ENCODE results near the gene SULF2.

Gene SULF2

DNA sequence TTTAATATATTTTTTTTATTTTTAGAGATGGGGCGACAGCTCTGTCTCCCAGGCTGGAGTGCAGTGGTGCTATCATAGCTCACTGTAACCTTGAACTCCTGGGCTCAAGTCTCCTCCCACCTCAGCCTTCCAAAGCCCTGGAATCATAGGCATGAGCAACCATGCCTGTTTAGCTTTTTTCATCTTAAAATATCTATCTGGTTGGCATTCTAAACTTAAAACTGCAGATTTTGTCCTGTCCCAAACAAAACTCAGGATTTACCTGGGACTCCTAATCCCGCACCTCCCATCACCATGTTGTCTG lies 124.7 kb downstream of the SULF2 start:
- in situ Hi-C loops (cut with MboI; ENCODE audit: low sequenced_read_pairs) = no loop called here

DNA sequence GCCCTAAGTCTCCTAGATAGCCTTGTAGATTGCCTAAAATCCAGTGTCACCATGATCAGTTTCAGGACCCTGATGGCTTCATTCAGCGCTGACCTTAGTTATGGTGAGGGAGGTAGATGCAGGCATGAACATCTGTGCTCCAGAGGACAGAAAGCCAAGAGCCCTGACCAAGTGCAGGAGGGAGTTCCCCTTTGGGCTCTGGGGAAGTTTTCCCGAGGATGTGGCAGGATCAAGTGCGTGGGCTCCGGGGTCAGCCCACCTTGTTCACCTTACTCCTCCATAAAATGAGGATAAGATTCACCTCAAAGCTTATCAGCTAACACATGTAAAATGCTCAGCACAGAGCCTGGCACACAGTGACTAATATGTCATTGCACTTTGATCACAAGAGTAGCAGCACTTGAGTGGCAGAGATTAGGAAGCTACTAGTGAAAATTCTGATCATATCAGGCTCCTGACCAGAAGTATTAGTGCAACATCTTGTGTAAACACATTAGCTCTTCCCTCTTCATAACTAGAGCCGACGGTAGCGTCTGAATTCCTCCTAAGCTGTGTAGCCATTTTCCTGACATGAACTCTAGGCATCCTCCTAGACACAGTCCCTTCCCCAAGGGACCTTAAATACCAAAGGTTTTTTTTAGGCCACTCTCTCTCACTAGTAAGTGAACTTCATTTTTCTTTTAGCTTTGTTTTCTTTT lies 125.2 kb downstream of the SULF2 start:
- in situ Hi-C loops (cut with MboI; ENCODE audit: low sequenced_read_pairs) = no loop called here

GRCh38 chr20:47656318-47656717 lies 129.0 kb downstream of the SULF2 start:
- in situ Hi-C loops (cut with MboI; ENCODE audit: low sequenced_read_pairs) = no loop called here

DNA sequence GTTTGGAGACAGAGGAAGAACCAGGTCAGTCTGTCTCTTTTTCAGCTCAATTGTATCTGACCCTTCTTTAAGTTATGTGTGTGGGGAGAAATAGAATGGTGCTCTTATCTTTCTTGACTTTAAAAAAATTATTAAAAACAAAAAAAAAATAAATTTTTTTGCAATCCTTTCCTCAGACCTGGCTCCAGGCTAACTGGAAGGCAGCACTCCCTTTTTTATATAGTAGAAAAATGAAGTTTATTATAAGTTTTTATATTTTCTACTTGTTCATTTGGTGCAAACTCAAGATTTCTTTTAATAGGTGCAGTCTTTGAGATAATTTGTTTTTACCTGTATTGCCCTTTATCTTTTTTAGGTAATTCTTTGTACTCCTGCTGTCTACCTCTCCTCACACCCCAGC lies 129.6 kb downstream of the SULF2 start:
- in situ Hi-C loops (cut with MboI; ENCODE audit: low sequenced_read_pairs) = no loop called here

DNA sequence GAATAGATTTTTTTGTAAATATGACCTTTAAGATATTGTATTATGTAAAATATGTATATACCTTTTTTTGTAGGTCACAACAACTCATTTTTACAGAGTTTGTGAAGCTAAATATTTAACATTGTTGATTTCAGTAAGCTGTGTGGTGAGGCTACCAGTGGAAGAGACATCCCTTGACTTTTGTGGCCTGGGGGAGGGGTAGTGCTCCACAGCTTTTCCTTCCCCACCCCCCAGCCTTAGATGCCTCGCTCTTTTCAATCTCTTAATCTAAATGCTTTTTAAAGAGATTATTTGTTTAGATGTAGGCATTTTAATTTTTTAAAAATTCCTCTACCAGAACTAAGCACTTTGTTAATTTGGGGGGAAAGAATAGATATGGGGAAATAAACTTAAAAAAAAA lies 130.9 kb downstream of the SULF2 start:
- in situ Hi-C loops (cut with MboI; ENCODE audit: low sequenced_read_pairs) = no loop called here

DNA sequence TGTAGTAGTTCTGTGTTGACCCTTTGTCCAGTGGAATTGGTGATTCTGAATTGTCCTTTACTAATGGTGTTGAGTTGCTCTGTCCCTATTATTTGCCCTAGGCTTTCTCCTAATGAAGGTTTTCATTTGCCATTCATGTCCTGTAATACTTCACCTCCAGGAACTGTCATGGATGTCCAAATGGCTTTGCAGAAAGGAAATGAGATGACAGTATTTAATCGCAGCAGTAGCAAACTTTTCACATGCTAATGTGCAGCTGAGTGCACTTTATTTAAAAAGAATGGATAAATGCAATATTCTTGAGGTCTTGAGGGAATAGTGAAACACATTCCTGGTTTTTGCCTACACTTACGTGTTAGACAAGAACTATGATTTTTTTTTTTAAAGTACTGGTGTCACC lies 131.4 kb downstream of the SULF2 start:
- in situ Hi-C loops (cut with MboI; ENCODE audit: low sequenced_read_pairs) = no loop called here

- in situ Hi-C loops (cut with MboI; ENCODE audit: low sequenced_read_pairs) = no loop called here
These were observed 132.5 kb downstream of the SULF2 start for GRCh38 chr20:47652794-47653193.

GRCh38 chr20:47652301-47652700 lies 133.0 kb downstream of the SULF2 start:
- in situ Hi-C loops (cut with MboI; ENCODE audit: low sequenced_read_pairs) = no loop called here

DNA sequence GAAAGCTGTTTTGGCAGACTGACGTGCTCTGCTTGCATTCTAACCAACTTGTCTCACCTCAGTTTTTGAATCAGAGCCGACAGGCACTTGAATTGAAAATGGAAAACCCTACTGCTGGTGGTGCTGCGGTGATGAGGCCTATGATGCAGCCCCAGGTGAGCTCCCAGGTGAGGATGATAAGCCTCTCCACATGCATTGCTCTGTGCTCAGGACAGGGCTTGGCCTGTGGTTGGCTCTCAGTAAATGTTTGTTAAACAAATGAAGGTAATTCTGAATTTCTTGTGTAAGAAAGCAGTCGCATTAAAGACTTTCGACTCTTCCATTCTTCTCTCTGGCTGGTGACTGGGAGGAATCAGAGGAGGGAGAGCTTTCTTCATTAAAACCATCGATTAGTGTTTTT lies 136.3 kb downstream of the SULF2 start:
- in situ Hi-C loops (cut with MboI; ENCODE audit: low sequenced_read_pairs) = loop anchor here (25.0 kb wide), 1 partner anchor 437 kb away; no protein-coding TSS in a partner anchor

DNA sequence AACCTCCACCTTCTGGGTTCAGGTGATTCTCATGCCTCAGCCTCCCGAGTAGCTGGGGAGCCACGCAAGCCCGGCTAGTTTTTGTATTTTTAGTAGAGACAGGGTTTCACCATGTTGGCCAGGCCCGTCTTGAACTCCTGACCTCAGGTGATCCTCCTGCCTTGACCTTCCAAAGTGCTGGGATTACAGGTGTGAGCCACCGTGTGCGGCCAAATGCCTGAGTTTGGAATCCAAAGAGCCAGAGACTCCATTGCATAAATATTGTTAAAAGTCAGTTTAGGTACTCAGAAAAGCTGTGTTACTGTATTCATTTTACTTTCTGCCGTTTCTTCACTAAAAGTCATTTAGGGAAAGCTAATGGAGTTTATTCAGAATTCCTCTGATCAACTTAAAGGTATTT lies 137.3 kb downstream of the SULF2 start:
- in situ Hi-C loops (cut with MboI; ENCODE audit: low sequenced_read_pairs) = loop anchor here (25.0 kb wide), 1 partner anchor 436 kb away; no protein-coding TSS in a partner anchor

DNA sequence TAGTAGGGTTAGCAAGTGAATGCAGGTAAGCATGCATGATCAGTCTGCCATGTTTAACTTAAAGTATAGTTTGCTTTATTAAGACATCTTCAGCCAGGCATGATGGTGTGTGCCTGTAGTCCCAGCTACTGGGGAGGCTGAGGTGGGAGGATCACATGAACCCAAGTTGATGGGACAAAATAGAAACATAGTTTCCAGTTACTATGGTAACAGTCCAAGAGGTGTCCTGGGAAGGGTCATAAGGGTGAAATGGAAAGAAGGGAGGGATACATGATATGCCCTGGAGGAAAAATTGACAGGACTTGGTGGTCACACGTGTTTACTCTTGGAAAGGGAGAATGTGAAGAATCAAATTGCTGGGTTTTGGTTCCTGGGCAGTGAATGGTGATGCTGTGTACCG lies 139.6 kb downstream of the SULF2 start:
- in situ Hi-C loops (cut with MboI; ENCODE audit: low sequenced_read_pairs) = loop anchor here (25.0 kb wide), 1 partner anchor 433 kb away; no protein-coding TSS in a partner anchor

DNA sequence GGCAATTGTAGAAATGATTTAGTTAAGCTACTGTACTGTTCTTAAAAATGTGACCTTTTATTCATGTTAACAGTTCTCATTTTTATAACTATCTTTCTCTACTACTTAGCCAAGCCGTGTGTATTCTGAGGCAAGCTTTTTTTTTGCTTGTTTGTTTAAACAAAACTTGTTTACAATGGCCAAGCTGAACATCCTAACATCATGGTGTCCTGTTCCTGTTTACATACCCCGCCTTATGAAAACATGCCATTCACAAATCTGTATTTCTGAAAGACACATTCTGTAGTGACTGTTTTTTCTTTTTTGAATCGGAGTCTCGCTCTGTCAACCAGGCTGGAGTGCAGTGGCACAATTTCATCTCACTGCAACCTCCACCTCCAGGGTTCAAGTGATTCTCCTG lies 142.7 kb downstream of the SULF2 start:
- in situ Hi-C loops (cut with MboI; ENCODE audit: low sequenced_read_pairs) = loop anchor here (25.0 kb wide), 1 partner anchor 430 kb away; no protein-coding TSS in a partner anchor

DNA sequence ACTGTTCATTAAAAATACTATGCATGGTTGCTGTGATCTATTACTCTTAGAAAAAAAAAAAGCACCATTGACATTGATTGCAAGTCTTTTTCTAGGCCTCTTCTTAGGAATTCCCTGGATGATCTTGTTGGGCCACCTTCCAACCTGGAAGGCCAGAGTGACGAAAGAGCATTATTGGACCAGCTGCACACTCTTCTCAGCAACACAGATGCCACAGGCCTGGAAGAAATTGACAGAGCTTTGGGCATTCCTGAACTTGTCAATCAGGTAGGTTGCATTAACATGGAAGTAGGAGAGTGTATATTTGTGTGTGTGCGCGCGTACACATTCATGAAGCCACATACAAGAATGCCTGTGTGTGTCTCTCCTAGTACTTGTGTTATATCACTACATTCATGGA lies 143.2 kb downstream of the SULF2 start:
- in situ Hi-C loops (cut with MboI; ENCODE audit: low sequenced_read_pairs) = loop anchor here (25.0 kb wide), 1 partner anchor 430 kb away; no protein-coding TSS in a partner anchor

DNA sequence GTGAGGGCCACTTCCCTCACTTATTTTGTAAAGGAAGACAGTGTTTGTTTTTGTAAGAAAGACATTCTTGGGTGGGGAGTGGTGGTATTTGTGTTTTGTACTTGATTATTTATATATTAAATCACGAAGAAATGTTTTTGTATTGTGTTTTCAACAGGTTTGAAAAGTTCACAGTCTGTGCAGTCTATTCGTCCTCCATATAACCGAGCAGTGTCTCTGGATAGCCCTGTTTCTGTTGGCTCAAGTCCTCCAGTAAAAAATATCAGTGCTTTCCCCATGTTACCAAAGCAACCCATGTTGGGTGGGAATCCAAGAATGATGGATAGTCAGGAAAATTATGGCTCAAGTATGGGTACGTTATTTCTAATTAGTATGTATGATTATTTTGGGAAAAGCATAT lies 146.4 kb downstream of the SULF2 start:
- in situ Hi-C loops (cut with MboI; ENCODE audit: low sequenced_read_pairs) = loop anchor here (25.0 kb wide), 1 partner anchor 427 kb away; no protein-coding TSS in a partner anchor

DNA sequence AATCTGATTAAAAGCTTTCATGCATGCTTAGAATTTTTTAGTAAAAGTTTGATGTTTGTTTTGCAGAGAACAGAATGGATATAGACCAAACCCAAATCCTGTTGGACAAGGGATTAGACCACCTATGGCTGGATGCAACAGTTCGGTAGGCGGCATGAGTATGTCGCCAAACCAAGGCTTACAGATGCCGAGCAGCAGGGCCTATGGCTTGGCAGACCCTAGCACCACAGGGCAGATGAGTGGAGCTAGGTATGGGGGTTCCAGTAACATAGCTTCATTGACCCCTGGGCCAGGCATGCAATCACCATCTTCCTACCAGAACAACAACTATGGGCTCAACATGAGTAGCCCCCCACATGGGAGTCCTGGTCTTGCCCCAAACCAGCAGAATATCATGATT lies 150.0 kb downstream of the SULF2 start:
- in situ Hi-C loops (cut with MboI; ENCODE audit: low sequenced_read_pairs) = loop anchor here (25.0 kb wide), 1 partner anchor 423 kb away; no protein-coding TSS in a partner anchor

GRCh38 chr20:47631078-47631477 lies 154.2 kb downstream of the SULF2 start:
- in situ Hi-C loops (cut with MboI; ENCODE audit: low sequenced_read_pairs) = loop anchor here (25.0 kb wide), 1 partner anchor 419 kb away; no protein-coding TSS in a partner anchor

GRCh38 chr20:47629907-47630306 lies 155.4 kb downstream of the SULF2 start:
- in situ Hi-C loops (cut with MboI; ENCODE audit: low sequenced_read_pairs) = loop anchor here (25.0 kb wide), 1 partner anchor 418 kb away; no protein-coding TSS in a partner anchor

- in situ Hi-C loops (cut with MboI; ENCODE audit: low sequenced_read_pairs) = loop anchor here (25.0 kb wide), 1 partner anchor 415 kb away; no protein-coding TSS in a partner anchor
These were observed 157.7 kb downstream of the SULF2 start for GRCh38 chr20:47627540-47627939.

GRCh38 chr20:47623206-47623605 lies 162.1 kb downstream of the SULF2 start:
- in situ Hi-C loops (cut with MboI; ENCODE audit: low sequenced_read_pairs) = loop anchor here (5.0 kb wide), 1 partner anchor 236 kb away; no protein-coding TSS in a partner anchor

GRCh38 chr20:47622118-47622665 lies 163.1 kb downstream of the SULF2 start:
- in situ Hi-C loops (cut with MboI; ENCODE audit: low sequenced_read_pairs) = loop anchor here (5.0 kb wide), 1 partner anchor 235 kb away; no protein-coding TSS in a partner anchor

- in situ Hi-C loops (cut with MboI; ENCODE audit: low sequenced_read_pairs) = loop anchor here (5.0 kb wide), 1 partner anchor 234 kb away; no protein-coding TSS in a partner anchor
These were observed 164.2 kb downstream of the SULF2 start for GRCh38 chr20:47620808-47621805.
